Testis (tissue), 3 donors: ENCODE data around the gene SEMA6C. TPM values are rescaled to one million over a fixed set of nuclear protein-coding genes. Genes with fewer than 3 reads are reported as not detected.
"Not testable (repeated sequence)": the region's sequence is repeated elsewhere in the genome, so short reads cannot be mapped to it uniquely, and the experiment has no call there.

Experiments
- DNase-seq: peaks from one replicate; pipeline ENCODE4 v3.0.0-alpha.2; 2019
- H3K27ac ChIP-seq, 2 donors: fragments of 200-600 bp; sonication (generic); one replicate each; pipeline ENCODE4 v1.5.1; 2019
- H3K27me3 ChIP-seq: fragments of 200-600 bp; sonication (generic); one replicate; pipeline ENCODE4 v1.5.1; 2019
- H3K36me3 ChIP-seq: fragments of 200-600 bp; sonication (generic); one replicate; pipeline ENCODE4 v1.5.1; 2017; ENCODE audit warnings: low read depth; ENCODE audit errors: missing control alignments
- H3K4me1 ChIP-seq: fragments of 200-600 bp; sonication (generic); one replicate; pipeline ENCODE4 v1.5.1; 2019
- H3K4me3 ChIP-seq, 2 donors: fragments of 200-600 bp; sonication (generic); one replicate each; pipeline ENCODE4 v1.5.1; 2017 to 2019
- H3K9me3 ChIP-seq: fragments of 200-600 bp; sonication (generic); one replicate; pipeline ENCODE4 v1.5.1; 2017
- CTCF ChIP-seq, 3 experiments: fragments of 450-650 bp in 2 of 3; fragments of 200-600 bp in 1 of 3; sonication (generic) in 1 of 3; IDR thresholded peaks; one replicate each; pipeline ENCODE4 v1.5.1; 2016 to 2019; ENCODE audit warnings: antibody characterized with exemption in 3 of 3, mild to moderate bottlenecking in 2 of 3, moderate library complexity in 1 of 3
- POLR2A ChIP-seq: fragments of 450-650 bp; IDR thresholded peaks from one replicate; pipeline ENCODE4 v1.6.1; 2017; ENCODE audit warnings: antibody characterized with exemption, mild to moderate bottlenecking, moderate library complexity
- WGBS, 2 donors: methylation state at CpG; one replicate each; pipeline ENCODE4 v1.1.5; 2018; 5-methylcytosine and 5-hydroxymethylcytosine counted together
- intact Hi-C: fragments of 100-400 bp; cut with DNase I; formaldehyde crosslinking; loops from one replicate; pipeline ENCODE4 v1.15.1; 2023; ENCODE audit warnings: low total_unique reads
- polyA plus RNA-seq: library from polyadenylated mRNA; stranded (reverse); fragments of 350-450 nt; fragmentation: Illumina TruSeq; extraction: RNeasy Lipid Tissue Mini Kit (QIAGEN cat#74804); gene quantifications from one replicate; pipeline ENCODE4 v1.2.3, GENCODE V29; 2014; ENCODE audit warnings: low read depth, low replicate concordance; ENCODE audit not compliant: insufficient read depth
- total RNA-seq, 2 donors: library from RNA; depleted of rRNA; stranded (reverse); fragments of >200 nt; gene quantifications; one replicate each; pipeline ENCODE4 v1.2.3, GENCODE V29; 2016

The SEMA6C gene
- total and polyA plus RNA-seq, 3 donors from 2014 or later = 71.6 to 175 (median 134) TPM

GRCh38 chr1:151104630-151105029 lies 41.8 kb downstream of the SEMA6C start:
- intact Hi-C loops = no loop called here

GRCh38 chr1:151098126-151098525 lies 48.3 kb downstream of the SEMA6C start:
- Histone ChIP-seq H3K27me3 (no peaks in the 10 kb centered on the region), H3K9me3 (no peaks in the 10 kb centered on the region), H3K36me3 (no peaks in the 10 kb centered on the region), H3K27ac (no peak overlapping the region), H3K4me3 (no peak overlapping the region), H3K4me1 (no peaks in the 10 kb centered on the region)
- intact Hi-C loops = no loop called here
- whole genome bisulfite sequencing, 2 donors = 90 to 91% methylated on average over 1 of the region's 1 CpG
- DNase-seq = no peak
- no peak for TF ChIP-seq CTCF (IDR thresholded peaks at IDR 0.05)
- no peak for TF ChIP-seq POLR2A

More at GRCh38 chr1:151104630-151105029, 41.8 kb downstream of the SEMA6C start:
- H3K4me3 ChIP-seq = no peak overlapping the region
- no peaks in the 10 kb centered on the region for H3K27me3 ChIP-seq
- H3K27ac ChIP-seq = no peak overlapping the region
- H3K4me1 ChIP-seq = no peaks in the 10 kb centered on the region
- H3K36me3 ChIP-seq = no peaks in the 10 kb centered on the region
- TF ChIP-seq CTCF (IDR thresholded peaks at IDR 0.05) = no peak
- TF ChIP-seq POLR2A = no peak
- H3K9me3 ChIP-seq = no peaks in the 10 kb centered on the region
- DNase-seq = no peak

DNA sequence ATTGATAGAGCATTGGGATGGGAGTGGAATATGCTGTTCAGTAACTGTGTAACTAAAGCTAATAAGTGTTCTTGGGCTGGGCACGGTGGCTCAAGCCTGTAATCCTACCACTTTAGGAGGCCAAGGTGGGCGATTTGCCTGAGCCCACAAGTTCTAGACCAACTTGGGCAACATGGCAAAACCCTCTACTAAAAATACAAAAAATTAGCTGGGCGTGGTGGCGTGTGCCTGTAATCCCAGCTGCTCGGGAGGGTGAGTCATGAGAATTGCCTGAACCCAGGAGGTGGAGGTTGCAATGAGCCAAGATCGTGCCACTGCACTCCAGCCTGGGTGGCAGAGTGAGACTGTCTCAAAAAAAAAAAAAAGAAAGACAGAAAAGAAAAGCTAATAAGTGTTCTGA lies 49.0 kb downstream of the SEMA6C start:
- DNase-seq, H3K9me3 ChIP-seq, H3K36me3 ChIP-seq, H3K27ac ChIP-seq, H3K4me3 ChIP-seq, intact Hi-C loops, H3K27me3 ChIP-seq, H3K4me1 ChIP-seq: not testable (repeated sequence)
- 84 to 90% methylated on average over 6 of the region's 6 CpGs for WGBS, 2 donors

DNA sequence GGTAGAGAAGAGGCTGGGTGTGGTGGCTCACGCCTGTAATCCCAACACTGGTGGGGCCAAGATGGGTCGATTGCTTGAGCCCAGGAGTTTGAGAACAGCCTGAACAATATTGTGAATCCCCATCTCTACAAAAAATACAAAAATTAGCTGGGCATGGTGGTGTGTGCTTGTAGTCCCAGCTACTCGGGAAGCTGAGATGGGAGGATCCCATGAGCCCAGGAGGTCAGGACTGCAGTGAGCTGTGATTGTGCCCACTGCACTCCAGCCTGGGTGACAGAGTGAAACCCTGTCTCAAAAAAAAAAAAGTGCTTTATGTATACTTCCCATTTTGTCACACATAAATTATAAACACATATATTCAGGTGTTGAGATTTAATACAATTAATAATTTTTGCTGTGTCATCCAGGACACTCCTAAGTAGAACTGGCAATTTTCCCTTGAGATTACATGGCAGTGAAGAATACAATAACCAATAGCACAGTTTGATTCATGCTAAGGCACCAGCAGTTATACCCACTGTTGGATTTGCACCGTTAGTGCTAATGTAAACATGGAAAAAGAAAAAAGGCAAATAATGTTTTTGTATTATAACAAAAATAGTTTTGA lies 60.4 kb downstream of the SEMA6C start:
- DNase-seq = no peak
- WGBS, 2 donors = 81 to 85% methylated on average over 4 of the region's 4 CpGs
- Histone ChIP-seq H3K27me3 (no peaks in the 10 kb centered on the region), H3K27ac (no peak overlapping the region), H3K4me3 (no peak overlapping the region), H3K9me3 (no peaks in the 10 kb centered on the region), H3K36me3 (no peaks in the 10 kb centered on the region), H3K4me1 (no peaks in the 10 kb centered on the region)
- intact Hi-C loops = no loop called here
- TF ChIP-seq CTCF (IDR thresholded peaks at IDR 0.05) = no peak
- no peak for TF ChIP-seq POLR2A

Other genes starting within 250 kb of the SEMA6C start
- 10 to 100 TPM; 85.9 to 90.6 TPM for gene SETDB1, start 220.3 kb downstream of the SEMA6C start, total RNA-seq
- 89.5 TPM for gene SETDB1, start 220.3 kb downstream of the SEMA6C start, polyA plus RNA-seq
- gene CERS2, start 171.8 kb downstream of the SEMA6C start, total RNA-seq = 100 to 1,000 TPM in 1 of 2 donors, 10 to 100 TPM in 1; 92.7 to 116 TPM
- 138 TPM for gene CERS2, start 171.8 kb downstream of the SEMA6C start, polyA plus RNA-seq
- gene ANXA9, start 164.3 kb downstream of the SEMA6C start, total RNA-seq = 1 to 10 TPM; 5.1 to 6.9 TPM
- 5.7 TPM for gene ANXA9, start 164.3 kb downstream of the SEMA6C start, polyA plus RNA-seq
- 10 to 100 TPM; 49.8 to 69.8 TPM for gene MINDY1, start 139.7 kb downstream of the SEMA6C start, total RNA-seq
- gene MINDY1, start 139.7 kb downstream of the SEMA6C start, polyA plus RNA-seq = 56.9 TPM
- gene PRUNE1, start 138.2 kb downstream of the SEMA6C start, total RNA-seq = 10 to 100 TPM; 41.1 to 63.9 TPM
- gene PRUNE1, start 138.2 kb downstream of the SEMA6C start, polyA plus RNA-seq = 45.5 TPM
- gene BNIPL, start 110.0 kb downstream of the SEMA6C start, total RNA-seq = 1 to 10 TPM; 3.6 to 9.3 TPM
- 5.0 TPM for gene BNIPL, start 110.0 kb downstream of the SEMA6C start, polyA plus RNA-seq
- gene C1orf56, start 98.9 kb downstream of the SEMA6C start, total RNA-seq = 10 to 100 TPM; 57.3 to 78.4 TPM
- gene C1orf56, start 98.9 kb downstream of the SEMA6C start, polyA plus RNA-seq = 145 TPM
- 10 to 100 TPM; 34.8 to 40.5 TPM for gene CDC42SE1, start 87.0 kb downstream of the SEMA6C start, total RNA-seq
- 36.9 TPM for gene CDC42SE1, start 87.0 kb downstream of the SEMA6C start, polyA plus RNA-seq
- 1 to 10 TPM; 1.6 to 2.3 TPM for gene MLLT11, start 86.2 kb downstream of the SEMA6C start, total RNA-seq
- gene MLLT11, start 86.2 kb downstream of the SEMA6C start, polyA plus RNA-seq = 3.2 TPM
- 10 to 100 TPM; 43.1 to 45.3 TPM for gene GABPB2, start 75.9 kb downstream of the SEMA6C start, total RNA-seq
- gene GABPB2, start 75.9 kb downstream of the SEMA6C start, polyA plus RNA-seq = 50.2 TPM
- gene TNFAIP8L2, start 10.0 kb upstream of the SEMA6C start, total RNA-seq = under 1 TPM; 0.55 to 0.99 TPM
- 2.1 TPM for gene TNFAIP8L2, start 10.0 kb upstream of the SEMA6C start, polyA plus RNA-seq
- gene LYSMD1, start 19.3 kb upstream of the SEMA6C start, total RNA-seq = 10 to 100 TPM; 14.9 to 17.0 TPM
- gene LYSMD1, start 19.3 kb upstream of the SEMA6C start, polyA plus RNA-seq = 9.5 TPM
- 10 to 100 TPM; 27.5 to 31.7 TPM for gene SCNM1, start 19.5 kb upstream of the SEMA6C start, total RNA-seq
- 46.0 TPM for gene SCNM1, start 19.5 kb upstream of the SEMA6C start, polyA plus RNA-seq
- not detected for gene TMOD4, start 29.4 kb upstream of the SEMA6C start, total RNA-seq
- 2.1 TPM for gene TMOD4, start 29.4 kb upstream of the SEMA6C start, polyA plus RNA-seq
- gene VPS72, start 43.6 kb upstream of the SEMA6C start, total RNA-seq = 10 to 100 TPM; 31.9 to 42.7 TPM
- gene VPS72, start 43.6 kb upstream of the SEMA6C start, polyA plus RNA-seq = 57.9 TPM
- 100 to 1,000 TPM; 168 to 234 TPM for gene PIP5K1A, start 51.9 kb upstream of the SEMA6C start, total RNA-seq
- 94.1 TPM for gene PIP5K1A, start 51.9 kb upstream of the SEMA6C start, polyA plus RNA-seq
- gene PSMD4, start 108.1 kb upstream of the SEMA6C start, total RNA-seq = 100 to 1,000 TPM; 164 to 196 TPM
- 333 TPM for gene PSMD4, start 108.1 kb upstream of the SEMA6C start, polyA plus RNA-seq
- gene ZNF687, start 135.7 kb upstream of the SEMA6C start, total RNA-seq = 10 to 100 TPM; 39.9 to 58.2 TPM
- gene ZNF687, start 135.7 kb upstream of the SEMA6C start, polyA plus RNA-seq = 38.4 TPM
- gene PI4KB, start 180.8 kb upstream of the SEMA6C start, total RNA-seq = 100 to 1,000 TPM in 1 of 2 donors, 10 to 100 TPM in 1; 87.9 to 103 TPM
- gene PI4KB, start 180.8 kb upstream of the SEMA6C start, polyA plus RNA-seq = 86.8 TPM
- 10 to 100 TPM; 18.8 to 19.8 TPM for gene RFX5, start 200.6 kb upstream of the SEMA6C start, total RNA-seq
- 43.6 TPM for gene RFX5, start 200.6 kb upstream of the SEMA6C start, polyA plus RNA-seq
- 10 to 100 TPM; 13.0 to 15.1 TPM for gene SELENBP1, start 226.1 kb upstream of the SEMA6C start, total RNA-seq
- 31.8 TPM for gene SELENBP1, start 226.1 kb upstream of the SEMA6C start, polyA plus RNA-seq